Osteocyte (in vitro differentiated cells): ENCODE measurements around the gene SACS. TPM values are rescaled to one million over a fixed set of nuclear protein-coding genes. Genes with fewer than 3 reads are reported as not detected.

Experiments
- DNase-seq: peaks from one replicate; pipeline ENCODE4 v3.0.0; 2021; ENCODE audit warnings: mixed read lengths; ENCODE audit not compliant: unreplicated experiment; ENCODE audit errors: extremely low spot score
- H3K27ac Mint-ChIP-seq: one replicate; pipeline ENCODE4 v1.8.0; 2021; ENCODE audit warnings: mild to moderate bottlenecking, mixed read lengths; ENCODE audit not compliant: unreplicated experiment
- H3K27me3 Mint-ChIP-seq: one replicate; pipeline ENCODE4 v1.8.0; 2021; ENCODE audit warnings: mixed read lengths; ENCODE audit not compliant: unreplicated experiment
- H3K36me3 Mint-ChIP-seq: one replicate; pipeline ENCODE4 v1.8.0; 2021; ENCODE audit warnings: mixed read lengths; ENCODE audit not compliant: unreplicated experiment
- H3K4me1 Mint-ChIP-seq: one replicate; pipeline ENCODE4 v1.8.0; 2021; ENCODE audit warnings: mixed read lengths; ENCODE audit not compliant: unreplicated experiment
- H3K4me3 Mint-ChIP-seq: one replicate; pipeline ENCODE4 v1.8.0; 2021; ENCODE audit warnings: mild to moderate bottlenecking, moderate library complexity, mixed read lengths; ENCODE audit not compliant: unreplicated experiment
- H3K9me3 Mint-ChIP-seq: one replicate; pipeline ENCODE4 v1.8.0; 2021; ENCODE audit warnings: mixed read lengths; ENCODE audit not compliant: unreplicated experiment
- total RNA-seq: library from RNA; stranded (reverse); gene quantifications from 2 replicates; pipeline ENCODE4 v1.2.1, GENCODE V29; 2021
- TF ChIP-seq, protein P1 (sequence below): fragments of 200-600 bp; sonication (generic); IDR thresholded peaks from 2 replicates; pipeline ENCODE4 v1.5.0; 2021; ENCODE audit warnings: antibody characterized with exemption, mild to moderate bottlenecking, moderate library complexity

Gene SACS
- total RNA-seq, 1 donor from 2014 or later, result 32.1 TPM

GRCh38 chr13:23375001-23375971 is 58.2 kb downstream of the SACS start:
- Mint-ChIP-seq H3K4me3 (peak overlapping the region; percentile 75), H3K4me1 (peaks cover 57% of the 10 kb centered on the region), H3K27ac (peak overlapping the region; percentile 38), H3K9me3 (no peaks in the 10 kb centered on the region), H3K27me3 (no peaks in the 10 kb centered on the region), H3K36me3 (peaks cover 6% of the 10 kb centered on the region)
- TF ChIP-seq, protein P1, sequence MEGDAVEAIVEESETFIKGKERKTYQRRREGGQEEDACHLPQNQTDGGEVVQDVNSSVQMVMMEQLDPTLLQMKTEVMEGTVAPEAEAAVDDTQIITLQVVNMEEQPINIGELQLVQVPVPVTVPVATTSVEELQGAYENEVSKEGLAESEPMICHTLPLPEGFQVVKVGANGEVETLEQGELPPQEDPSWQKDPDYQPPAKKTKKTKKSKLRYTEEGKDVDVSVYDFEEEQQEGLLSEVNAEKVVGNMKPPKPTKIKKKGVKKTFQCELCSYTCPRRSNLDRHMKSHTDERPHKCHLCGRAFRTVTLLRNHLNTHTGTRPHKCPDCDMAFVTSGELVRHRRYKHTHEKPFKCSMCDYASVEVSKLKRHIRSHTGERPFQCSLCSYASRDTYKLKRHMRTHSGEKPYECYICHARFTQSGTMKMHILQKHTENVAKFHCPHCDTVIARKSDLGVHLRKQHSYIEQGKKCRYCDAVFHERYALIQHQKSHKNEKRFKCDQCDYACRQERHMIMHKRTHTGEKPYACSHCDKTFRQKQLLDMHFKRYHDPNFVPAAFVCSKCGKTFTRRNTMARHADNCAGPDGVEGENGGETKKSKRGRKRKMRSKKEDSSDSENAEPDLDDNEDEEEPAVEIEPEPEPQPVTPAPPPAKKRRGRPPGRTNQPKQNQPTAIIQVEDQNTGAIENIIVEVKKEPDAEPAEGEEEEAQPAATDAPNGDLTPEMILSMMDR, result peak; percentile 46
- peak; percentile 99 for DNase-seq

- Mint-ChIP-seq H3K9me3 (no peaks in the 10 kb centered on the region), H3K27me3 (no peaks in the 10 kb centered on the region), H3K4me3 (no peak overlapping the region), H3K4me1 (peaks cover 36% of the 10 kb centered on the region), H3K27ac (peak overlapping the region; percentile 18), H3K36me3 (peaks cover 20% of the 10 kb centered on the region)
- peak; percentile 2 for DNase-seq
- TF ChIP-seq, protein P1, result no peak
Measured at GRCh38 chr13:23372264-23372906, 61.1 kb downstream of the SACS start.

GRCh38 chr13:23367907-23368306 is 65.6 kb downstream of the SACS start:
- Mint-ChIP-seq H3K4me3 (no peak overlapping the region), H3K9me3 (no peaks in the 10 kb centered on the region), H3K36me3 (peaks cover 44% of the 10 kb centered on the region), H3K27ac (no peak overlapping the region), H3K27me3 (no peaks in the 10 kb centered on the region), H3K4me1 (peaks cover 9% of the 10 kb centered on the region)
- TF ChIP-seq, protein P1, result no peak
- DNase-seq, result no peak

GRCh38 chr13:23365652-23366051 is 67.8 kb downstream of the SACS start:
- Mint-ChIP-seq H3K4me1 (no peaks in the 10 kb centered on the region), H3K9me3 (no peaks in the 10 kb centered on the region), H3K36me3 (peaks cover 43% of the 10 kb centered on the region), H3K27me3 (no peaks in the 10 kb centered on the region), H3K4me3 (no peak overlapping the region), H3K27ac (no peak overlapping the region)
- no peak for DNase-seq
- TF ChIP-seq, protein P1, result no peak

- no peak for DNase-seq
- H3K27ac Mint-ChIP-seq, result no peak overlapping the region
- peaks cover 35% of the 10 kb centered on the region for H3K36me3 Mint-ChIP-seq
- H3K27me3 Mint-ChIP-seq, result no peaks in the 10 kb centered on the region
- no peak overlapping the region for H3K4me3 Mint-ChIP-seq
- TF ChIP-seq, protein P1, result no peak
- no peaks in the 10 kb centered on the region for H3K9me3 Mint-ChIP-seq
- H3K4me1 Mint-ChIP-seq, result no peaks in the 10 kb centered on the region
Measured at GRCh38 chr13:23359882-23360281, 73.6 kb downstream of the SACS start.
